GM12865 (cell line): ENCODE results near the gene PFDN5.

Experiments used
- DNase-seq: peaks from one replicate; pipeline ENCODE4 v3.0.0; 2010; ENCODE audit warnings: low read depth
- H3K4me3 ChIP-seq: 2 replicates; pipeline ENCODE4 v1.5.1; 2011; ENCODE audit warnings: mild to moderate bottlenecking, low read depth, low read length, control low read depth
- CTCF ChIP-seq: IDR thresholded peaks from 2 replicates; pipeline ENCODE4 v1.5.1; 2011; ENCODE audit warnings: low read length, control low read depth, low read depth, inconsistent platforms; ENCODE audit not compliant: insufficient read depth; ENCODE audit errors: missing control alignments

PFDN5 gene

GRCh38 chr12:53295070-53295890, at the start of gene PFDN5:
TSS of gene PFDN5 (plus strand) at chr12:53295542. CDS start at chr12:53295568, 26 bp downstream.
- TF ChIP-seq CTCF, result no peak
- H3K4me3 ChIP-seq, result peak within 1 kb of the TSS; percentile 96
- peak; percentile 95 for DNase-seq

DNA sequence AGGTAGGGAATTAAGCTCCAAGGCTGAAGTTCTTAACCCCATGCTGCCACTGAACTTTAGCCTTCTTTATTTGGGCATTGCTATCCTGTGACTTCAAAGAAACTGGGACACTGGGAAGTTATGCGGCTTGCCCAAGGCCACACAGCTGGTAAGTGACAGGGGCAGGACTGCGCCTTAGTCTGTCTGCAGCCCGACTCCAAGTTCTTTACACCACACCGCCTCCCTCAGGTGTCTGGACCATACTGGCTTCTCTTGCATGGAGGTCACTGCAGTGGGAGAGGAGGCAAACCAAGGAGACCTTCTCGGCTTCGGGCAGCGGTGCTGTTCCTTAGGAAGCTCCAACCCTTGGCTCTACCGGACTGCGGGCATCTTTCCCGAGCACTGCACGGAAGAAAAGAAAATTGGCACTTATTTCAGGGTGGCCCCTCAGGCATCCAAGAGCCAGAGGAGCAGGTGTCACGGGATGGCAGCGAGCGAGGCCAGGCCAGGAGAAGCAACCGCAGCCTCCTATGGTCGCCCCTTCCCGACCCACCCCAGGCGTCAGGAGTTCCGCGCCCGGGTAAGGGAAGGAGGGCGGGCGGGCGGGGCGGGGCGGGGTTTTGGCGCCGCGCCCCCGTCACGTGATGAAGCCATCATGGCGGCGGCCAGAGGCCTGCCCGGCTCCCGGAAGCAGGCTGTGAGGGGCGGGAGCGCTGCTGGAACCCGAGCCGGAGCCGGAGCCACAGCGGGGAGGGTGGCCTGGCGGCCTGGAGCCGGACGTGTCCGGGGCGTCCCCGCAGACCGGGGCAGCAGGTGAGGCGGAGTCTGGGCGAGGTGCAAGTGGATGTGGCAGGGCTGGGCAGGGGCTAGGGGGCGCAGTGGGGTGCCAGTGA, 43.6 kb upstream of the PFDN5 start:
- peak; percentile 85 for DNase-seq
- TF ChIP-seq CTCF, result peak; percentile 39
- H3K4me3 ChIP-seq, result peak overlapping the region; percentile 75

DNA sequence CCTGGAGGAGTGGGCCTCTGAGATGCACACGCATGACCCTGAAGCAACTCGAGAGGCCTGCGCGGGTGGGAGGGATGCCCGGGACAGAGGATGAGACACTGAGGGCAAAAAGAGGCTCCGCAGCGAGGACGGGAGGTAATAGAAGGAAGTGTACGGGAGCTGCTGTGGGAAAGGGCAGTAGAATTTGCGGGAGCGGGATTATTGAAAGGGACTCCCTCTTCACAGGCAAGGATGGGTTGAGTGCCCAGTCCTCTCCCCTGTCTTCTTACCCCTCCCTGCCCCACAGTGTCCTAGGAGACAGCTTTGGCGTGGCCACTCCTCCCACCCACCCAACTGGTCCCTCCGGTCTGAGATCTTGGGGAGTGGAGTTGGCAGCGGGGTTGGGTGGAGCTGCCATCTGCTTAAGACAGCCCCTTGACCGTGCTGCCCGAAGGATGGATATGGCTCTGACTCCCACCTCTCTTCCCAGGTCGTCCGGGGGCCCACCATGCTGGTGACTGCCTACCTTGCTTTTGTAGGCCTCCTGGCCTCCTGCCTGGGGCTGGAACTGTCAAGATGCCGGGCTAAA, 42.9 kb upstream of the PFDN5 start:
- no peak for TF ChIP-seq CTCF
- DNase-seq, result no peak
- H3K4me3 ChIP-seq, result peak overlapping the region; percentile 75

- TF ChIP-seq CTCF, result no peak
- DNase-seq, result no peak
- no peak overlapping the region for H3K4me3 ChIP-seq
Observed at GRCh38 chr12:53253298-53253697, 42.0 kb upstream of the PFDN5 start.

DNA sequence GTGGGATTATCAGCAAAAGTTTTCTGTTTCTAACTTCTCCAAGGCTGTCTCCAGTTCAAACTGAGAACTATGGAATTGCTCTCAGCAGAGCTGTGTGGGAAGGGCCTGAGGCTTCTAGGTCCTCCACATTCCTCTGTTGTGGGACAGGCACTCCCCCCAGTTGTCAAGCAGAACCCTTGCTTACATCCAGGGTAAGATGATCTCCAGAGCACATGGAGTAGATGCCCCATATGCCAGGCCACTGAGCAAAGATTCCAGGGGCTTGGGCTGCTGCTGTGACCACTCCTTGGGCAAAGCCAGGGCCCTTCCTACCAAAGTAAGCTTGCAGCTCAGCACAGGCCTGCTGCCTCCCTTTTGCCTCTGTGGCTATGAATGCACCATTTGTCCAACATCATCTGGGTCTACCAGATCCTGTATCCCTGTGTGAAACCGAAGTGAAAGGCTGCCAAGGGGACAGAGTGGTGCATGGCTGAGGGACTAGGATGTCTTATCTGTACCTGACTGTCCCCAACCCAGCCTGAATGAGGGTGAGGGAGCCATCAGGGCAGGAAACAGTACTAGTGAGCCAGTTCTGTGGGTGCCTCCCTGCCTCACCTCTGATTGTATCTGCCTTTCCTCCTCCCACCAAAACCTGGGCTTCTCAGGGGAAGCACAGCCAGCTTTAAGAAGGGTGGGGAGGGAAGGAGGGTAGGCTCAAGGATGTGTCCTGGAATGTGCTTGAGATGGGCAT, 40.4 kb upstream of the PFDN5 start:
- no peak for DNase-seq
- no peak overlapping the region for H3K4me3 ChIP-seq
- TF ChIP-seq CTCF, result no peak

- DNase-seq, result peak; percentile 59
- H3K4me3 ChIP-seq, result no peak overlapping the region
- TF ChIP-seq CTCF, result no peak
Observed at GRCh38 chr12:53255996-53256395, 39.3 kb upstream of the PFDN5 start.
